Measurements from ENCODE around the gene NR2F1-AS1. TPM values are rescaled to one million over a fixed set of nuclear protein-coding genes. Genes with fewer than 3 reads are reported as not detected.

Gene NR2F1-AS1
- total RNA-seq, 1 donor from 2014 or later: 13.6 TPM

DNA sequence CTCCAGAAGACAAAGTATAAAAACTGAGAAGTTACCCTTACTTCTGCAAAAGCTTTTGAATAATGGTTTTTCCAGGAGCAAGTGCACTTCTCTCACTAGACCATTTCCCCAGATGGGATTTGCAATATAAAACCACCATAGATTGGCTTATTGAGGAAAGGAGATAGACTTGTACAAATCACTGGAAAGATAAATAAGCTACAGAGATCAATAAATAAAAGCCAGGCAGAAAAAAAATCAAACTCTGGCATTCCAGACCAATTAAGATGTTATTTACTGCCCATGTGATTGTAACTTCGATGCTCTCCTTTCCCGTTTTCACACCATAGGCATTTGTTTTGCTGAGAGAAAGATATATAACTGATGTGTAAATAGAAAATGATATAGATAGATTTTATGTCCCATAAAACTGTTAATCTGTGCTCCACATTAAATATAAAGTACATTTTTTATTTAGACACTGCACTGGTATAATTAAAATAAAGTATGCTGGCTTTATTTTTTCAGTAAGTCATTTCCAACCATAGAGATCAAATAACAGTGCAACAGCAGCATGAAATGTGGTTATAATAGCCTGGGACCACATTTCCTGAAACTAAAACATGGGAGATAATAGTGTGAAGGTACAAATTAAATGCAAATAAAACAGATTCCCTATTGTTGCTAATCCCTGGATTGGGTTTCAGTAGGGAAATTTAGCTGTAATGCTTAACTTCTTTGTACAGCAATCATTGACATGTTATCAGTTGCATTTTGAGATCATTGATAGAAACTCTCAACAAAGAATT, 177.7 kb downstream of the NR2F1-AS1 start:
- no peak for DNase-seq (ENCODE audit: low spot score in 2 of 2, unreplicated experiment in 2 of 2)
- Mint-ChIP-seq H3K4me1 (peaks cover 45% of the 10 kb centered on the region), H3K27ac (no peak overlapping the region), H3K36me3 (peaks cover 2% of the 10 kb centered on the region), H3K9me3 (peaks cover 7% of the 10 kb centered on the region), H3K4me3 (no peak overlapping the region), H3K27me3 (ENCODE audit: low read depth) (no peaks in the 10 kb centered on the region)
- TF ChIP-seq, protein P1, sequence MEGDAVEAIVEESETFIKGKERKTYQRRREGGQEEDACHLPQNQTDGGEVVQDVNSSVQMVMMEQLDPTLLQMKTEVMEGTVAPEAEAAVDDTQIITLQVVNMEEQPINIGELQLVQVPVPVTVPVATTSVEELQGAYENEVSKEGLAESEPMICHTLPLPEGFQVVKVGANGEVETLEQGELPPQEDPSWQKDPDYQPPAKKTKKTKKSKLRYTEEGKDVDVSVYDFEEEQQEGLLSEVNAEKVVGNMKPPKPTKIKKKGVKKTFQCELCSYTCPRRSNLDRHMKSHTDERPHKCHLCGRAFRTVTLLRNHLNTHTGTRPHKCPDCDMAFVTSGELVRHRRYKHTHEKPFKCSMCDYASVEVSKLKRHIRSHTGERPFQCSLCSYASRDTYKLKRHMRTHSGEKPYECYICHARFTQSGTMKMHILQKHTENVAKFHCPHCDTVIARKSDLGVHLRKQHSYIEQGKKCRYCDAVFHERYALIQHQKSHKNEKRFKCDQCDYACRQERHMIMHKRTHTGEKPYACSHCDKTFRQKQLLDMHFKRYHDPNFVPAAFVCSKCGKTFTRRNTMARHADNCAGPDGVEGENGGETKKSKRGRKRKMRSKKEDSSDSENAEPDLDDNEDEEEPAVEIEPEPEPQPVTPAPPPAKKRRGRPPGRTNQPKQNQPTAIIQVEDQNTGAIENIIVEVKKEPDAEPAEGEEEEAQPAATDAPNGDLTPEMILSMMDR (IDR thresholded peaks at IDR 0.05; ENCODE audit: unreplicated experiment): no peak

DNA sequence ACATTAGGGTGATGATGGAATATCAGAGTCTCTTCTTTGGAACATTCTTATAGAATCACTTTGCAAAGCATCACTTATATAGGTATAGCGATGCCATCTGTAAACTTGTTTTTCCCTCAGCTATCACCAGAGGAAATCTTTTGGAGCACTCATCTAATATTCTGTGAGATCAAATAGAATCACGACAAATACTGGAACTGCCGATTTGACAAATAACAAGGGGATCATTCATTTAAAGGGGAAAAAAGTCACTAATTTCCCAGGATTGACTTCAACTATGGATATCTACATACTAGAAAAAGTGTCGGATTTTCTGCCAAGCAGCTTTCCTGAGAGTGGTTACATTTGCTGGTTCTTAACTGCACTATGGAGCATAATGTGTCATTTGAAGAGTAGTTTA, 178.6 kb downstream of the NR2F1-AS1 start:
- Mint-ChIP-seq H3K4me1 (peaks cover 36% of the 10 kb centered on the region), H3K27ac (no peak overlapping the region), H3K4me3 (no peak overlapping the region)

GRCh38 chr5:93401634-93402213, 179.3 kb downstream of the NR2F1-AS1 start:
- TF ChIP-seq, protein P1 (IDR thresholded peaks at IDR 0.05; ENCODE audit: unreplicated experiment): no peak
- Mint-ChIP-seq H3K9me3 (peaks cover 13% of the 10 kb centered on the region), H3K36me3 (peaks cover 2% of the 10 kb centered on the region), H3K27ac (no peak overlapping the region), H3K27me3 (ENCODE audit: low read depth) (no peaks in the 10 kb centered on the region), H3K4me3 (no peak overlapping the region), H3K4me1 (peaks cover 30% of the 10 kb centered on the region)
- no peak for DNase-seq (ENCODE audit: low spot score in 2 of 2, unreplicated experiment in 2 of 2)

More for the DNA sequence above, 178.6 kb downstream of the NR2F1-AS1 start:
- TF ChIP-seq, protein P1 (IDR thresholded peaks at IDR 0.05; ENCODE audit: unreplicated experiment): no peak
- no peak for DNase-seq (ENCODE audit: low spot score in 2 of 2, unreplicated experiment in 2 of 2)
- no peaks in the 10 kb centered on the region for H3K27me3 Mint-ChIP-seq (ENCODE audit: low read depth)
- peaks cover 11% of the 10 kb centered on the region for H3K9me3 Mint-ChIP-seq
- H3K36me3 Mint-ChIP-seq: peaks cover 2% of the 10 kb centered on the region

DNA sequence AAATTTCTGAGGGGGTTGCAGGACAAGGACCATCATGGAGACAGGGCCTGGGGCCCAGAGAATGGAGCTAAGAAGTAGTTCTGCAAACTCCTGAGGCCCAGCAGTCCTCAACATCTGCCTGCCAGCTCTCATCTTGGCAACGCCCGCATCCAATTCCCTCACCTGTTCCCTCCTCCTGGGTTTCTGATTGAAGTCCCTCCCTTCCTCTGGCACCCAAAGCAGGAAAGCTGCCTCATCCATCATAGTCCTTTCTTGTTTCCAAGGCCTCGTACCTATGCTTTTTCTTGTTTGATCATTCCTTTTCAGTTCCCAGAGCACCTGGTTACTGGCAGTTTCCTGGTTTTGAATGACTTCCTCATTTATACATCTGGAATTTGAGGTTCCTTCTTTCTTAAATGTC, 181.3 kb downstream of the NR2F1-AS1 start:
- no peaks in the 10 kb centered on the region for H3K27me3 Mint-ChIP-seq (ENCODE audit: low read depth)
- no peak for DNase-seq (ENCODE audit: low spot score in 2 of 2, unreplicated experiment in 2 of 2)
- H3K4me1 Mint-ChIP-seq: peaks cover 47% of the 10 kb centered on the region
- H3K9me3 Mint-ChIP-seq: peaks cover 11% of the 10 kb centered on the region
- no peaks in the 10 kb centered on the region for H3K36me3 Mint-ChIP-seq
- no peak overlapping the region for H3K4me3 Mint-ChIP-seq
- TF ChIP-seq, protein P1 (IDR thresholded peaks at IDR 0.05; ENCODE audit: unreplicated experiment): no peak
- no peak overlapping the region for H3K27ac Mint-ChIP-seq

GRCh38 chr5:93395971-93396379, 185.0 kb downstream of the NR2F1-AS1 start:
- TF ChIP-seq, protein P1 (IDR thresholded peaks at IDR 0.05; ENCODE audit: unreplicated experiment): no peak
- H3K9me3 Mint-ChIP-seq: peaks cover 39% of the 10 kb centered on the region
- H3K4me1 Mint-ChIP-seq: peaks cover 19% of the 10 kb centered on the region
- H3K27ac Mint-ChIP-seq: peak overlapping the region; percentile 79
- no peak for DNase-seq (ENCODE audit: low spot score in 2 of 2, unreplicated experiment in 2 of 2)
- H3K36me3 Mint-ChIP-seq: peaks cover 9% of the 10 kb centered on the region
- no peak overlapping the region for H3K4me3 Mint-ChIP-seq
- no peaks in the 10 kb centered on the region for H3K27me3 Mint-ChIP-seq (ENCODE audit: low read depth)
